ENCODE measurements around the gene AWAT1.
"Not testable (repeated sequence)": the region's sequence is repeated elsewhere in the genome, so short reads cannot be mapped to it uniquely, and the experiment has no call there.

The AWAT1 gene

DNA sequence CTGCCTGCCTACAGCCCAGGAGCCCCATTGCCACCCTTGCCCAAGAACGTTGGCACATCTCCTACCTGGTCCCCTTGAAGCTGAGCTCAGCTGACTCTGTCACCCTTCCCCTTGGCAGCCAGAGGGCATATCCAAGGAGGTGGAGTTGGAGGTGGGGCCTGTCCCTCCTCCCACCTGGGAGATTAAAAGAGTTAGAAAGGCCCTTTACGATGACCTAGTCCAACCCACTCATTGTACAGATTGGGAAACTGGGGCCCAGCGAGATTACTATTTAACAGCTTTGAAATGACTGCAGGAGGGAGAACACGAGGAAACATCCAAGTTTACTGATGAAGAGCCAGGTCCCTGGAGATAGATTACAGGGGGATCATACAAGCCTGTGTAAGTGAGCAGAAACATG, 25.6 kb downstream of the AWAT1 start, which contains the start of gene P2RY4:
TSS of gene P2RY4 (minus strand) at position 101 of the 400 bp plus-strand sequence. CDS start 580 bp downstream, outside the sequence.
- no peak within 1 kb of the TSS for H3K4me3 ChIP-seq (ENCODE audit: low read depth, low read length)
- DNase-seq (ENCODE audit: low read depth) = no peak
- TF ChIP-seq CTCF (IDR thresholded peaks at IDR 0.05; ENCODE audit: low read depth, low read length, missing control alignments) = no peak

- DNase-seq (ENCODE audit: low read depth) = no peak
- peak; percentile 69 for TF ChIP-seq CTCF (IDR thresholded peaks at IDR 0.05; ENCODE audit: low read depth, low read length, missing control alignments)
- H3K4me3 ChIP-seq (ENCODE audit: low read depth, low read length) = no peak overlapping the region
These were observed 28.6 kb downstream of the AWAT1 start for GRCh38 chrX:70262952-70263567.

DNA sequence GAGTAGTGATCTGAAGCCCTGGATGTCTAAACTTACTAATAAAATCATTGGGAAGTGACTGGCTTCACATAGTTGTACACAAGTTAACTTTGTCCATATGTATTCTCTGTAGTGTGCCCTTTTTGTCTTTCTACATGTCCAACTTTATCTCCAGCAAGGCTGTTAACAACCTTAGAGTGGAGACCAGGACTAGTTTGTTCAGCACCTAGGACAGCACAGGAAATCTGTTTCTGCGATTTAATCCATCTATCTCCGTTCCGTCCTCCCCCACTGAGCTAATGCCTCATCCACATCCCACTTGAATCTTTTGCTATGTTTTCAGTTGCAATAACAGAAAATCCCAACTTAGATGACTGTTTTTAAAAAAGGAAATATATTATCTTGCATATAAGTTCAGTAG, 30.3 kb downstream of the AWAT1 start:
- DNase-seq (ENCODE audit: low read depth) = no peak
- TF ChIP-seq CTCF (IDR thresholded peaks at IDR 0.05; ENCODE audit: low read depth, low read length, missing control alignments) = no peak
- no peak overlapping the region for H3K4me3 ChIP-seq (ENCODE audit: low read depth, low read length)

GRCh38 chrX:70268034-70268433, 33.6 kb downstream of the AWAT1 start, which contains the start of gene ARR3:
ARR3 (plus strand) TSS chrX:70268334; CDS start chrX:70269386, 1,052 bp downstream.
- TF ChIP-seq CTCF (IDR thresholded peaks at IDR 0.05; ENCODE audit: low read depth, low read length, missing control alignments) = no peak
- DNase-seq (ENCODE audit: low read depth) = no peak
- no peak within 1 kb of the TSS for H3K4me3 ChIP-seq (ENCODE audit: low read depth, low read length)

- not testable (repeated sequence) for DNase-seq (ENCODE audit: low read depth); H3K4me3 ChIP-seq (ENCODE audit: low read depth, low read length)
These were observed 39.6 kb downstream of the AWAT1 start for GRCh38 chrX:70274029-70274428.

DNA sequence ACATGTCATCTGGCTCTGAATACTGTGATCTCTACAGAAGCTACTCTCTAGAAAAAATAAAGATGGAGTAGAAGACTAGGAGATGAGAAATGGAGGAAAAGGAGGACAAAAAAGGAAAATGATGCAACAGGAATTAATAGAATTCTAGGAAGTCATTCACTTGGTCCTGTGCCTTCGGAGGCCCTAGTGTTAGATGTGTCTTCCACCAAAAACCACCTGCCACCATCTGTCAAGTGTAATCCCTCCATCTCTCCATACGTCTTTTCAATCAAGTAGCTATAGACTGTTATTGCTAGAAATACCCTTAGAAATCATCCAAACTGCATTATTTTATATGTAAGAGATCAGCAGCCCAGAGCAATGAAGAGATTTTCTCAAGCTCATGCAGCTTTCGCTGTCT, 44.6 kb downstream of the AWAT1 start:
- no peak overlapping the region for H3K4me3 ChIP-seq (ENCODE audit: low read depth, low read length)
- no peak for TF ChIP-seq CTCF (IDR thresholded peaks at IDR 0.05; ENCODE audit: low read depth, low read length, missing control alignments)
- no peak for DNase-seq (ENCODE audit: low read depth)

- no peak for DNase-seq (ENCODE audit: low read depth)
- no peak overlapping the region for H3K4me3 ChIP-seq (ENCODE audit: low read depth, low read length)
- no peak for TF ChIP-seq CTCF (IDR thresholded peaks at IDR 0.05; ENCODE audit: low read depth, low read length, missing control alignments)
These were observed 46.1 kb downstream of the AWAT1 start for GRCh38 chrX:70280573-70280972.

Measured in GM12864 (cell line).